HAP-1 (cell line): ENCODE results near the gene PCIF1.

Source experiments
- DNase-seq, 2 experiments: peaks; one replicate each; pipeline ENCODE4 v3.0.0-alpha.2; 2016 to 2020; ENCODE audit warnings: low spot score in 2 of 2
- H3K27me3 ChIP-seq: fragments of 250-450 bp; sonication (Bioruptor Pico); 2 replicates; pipeline ENCODE4 v1.5.1; 2020; ENCODE audit warnings: low read depth, mild to moderate bottlenecking, moderate library complexity
- H3K36me3 ChIP-seq: fragments of 250-450 bp; sonication (Bioruptor Pico); replicated peaks from 2 replicates; pipeline ENCODE4 v1.5.1; 2020; ENCODE audit warnings: mild to moderate bottlenecking
- H3K4me1 ChIP-seq: fragments of 250-450 bp; sonication (Bioruptor Pico); 2 replicates; pipeline ENCODE4 v1.5.1; 2020; ENCODE audit warnings: mild to moderate bottlenecking
- H3K4me3 ChIP-seq: fragments of 250-450 bp; sonication (Bioruptor Pico); 2 replicates; pipeline ENCODE4 v1.5.1; 2020; ENCODE audit warnings: mild to moderate bottlenecking, moderate library complexity
- H3K9me3 ChIP-seq: fragments of 250-450 bp; sonication (Bioruptor Pico); 2 replicates; pipeline ENCODE4 v1.5.1; 2020; ENCODE audit warnings: mild to moderate bottlenecking, moderate library complexity
- in situ Hi-C: fragments of 300-500 bp; cut with MboI; formaldehyde crosslinking; loops from 3 replicates; pipeline ENCODE4 v1.14.3; 2020; ENCODE audit warnings: low sequenced_read_pairs, inconsistent platforms, mixed read lengths

The PCIF1 gene

GRCh38 chr20:45944151-45944964 lies 9.9 kb downstream of the PCIF1 start:
- Histone ChIP-seq H3K4me1 (no peaks in the 10 kb centered on the region), H3K36me3 (peaks cover 90% of the 10 kb centered on the region), H3K27me3 (no peaks in the 10 kb centered on the region), H3K9me3 (no peaks in the 10 kb centered on the region), H3K4me3 (no peak overlapping the region)
- DNase-seq, result no peak
- in situ Hi-C loops, result no loop called here

GRCh38 chr20:45944965-45945677 lies 10.6 kb downstream of the PCIF1 start:
- Histone ChIP-seq H3K4me3 (no peak overlapping the region), H3K36me3 (peaks cover 90% of the 10 kb centered on the region), H3K4me1 (no peaks in the 10 kb centered on the region), H3K27me3 (no peaks in the 10 kb centered on the region), H3K9me3 (no peaks in the 10 kb centered on the region)
- DNase-seq, result no peak
- in situ Hi-C loops, result no loop called here

- DNase-seq, result no peak
- H3K9me3 ChIP-seq, result no peaks in the 10 kb centered on the region
- no peaks in the 10 kb centered on the region for H3K4me1 ChIP-seq
- in situ Hi-C loops, result no loop called here
- H3K27me3 ChIP-seq, result no peaks in the 10 kb centered on the region
- H3K4me3 ChIP-seq, result no peak overlapping the region
- peaks cover 90% of the 10 kb centered on the region for H3K36me3 ChIP-seq
Measured at GRCh38 chr20:45945678-45946148, 11.2 kb downstream of the PCIF1 start.

GRCh38 chr20:45946149-45946970 lies 11.9 kb downstream of the PCIF1 start:
- Histone ChIP-seq H3K27me3 (no peaks in the 10 kb centered on the region), H3K4me1 (no peaks in the 10 kb centered on the region), H3K9me3 (no peaks in the 10 kb centered on the region), H3K4me3 (no peak overlapping the region), H3K36me3 (peaks cover 90% of the 10 kb centered on the region)
- in situ Hi-C loops, result no loop called here
- no peak for DNase-seq

GRCh38 chr20:45947110-45947866 lies 12.8 kb downstream of the PCIF1 start:
- H3K4me1 ChIP-seq, result no peaks in the 10 kb centered on the region
- in situ Hi-C loops, result no loop called here
- H3K4me3 ChIP-seq, result no peak overlapping the region
- no peak for DNase-seq
- no peaks in the 10 kb centered on the region for H3K27me3 ChIP-seq
- no peaks in the 10 kb centered on the region for H3K9me3 ChIP-seq
- H3K36me3 ChIP-seq, result peaks cover 96% of the 10 kb centered on the region

DNA sequence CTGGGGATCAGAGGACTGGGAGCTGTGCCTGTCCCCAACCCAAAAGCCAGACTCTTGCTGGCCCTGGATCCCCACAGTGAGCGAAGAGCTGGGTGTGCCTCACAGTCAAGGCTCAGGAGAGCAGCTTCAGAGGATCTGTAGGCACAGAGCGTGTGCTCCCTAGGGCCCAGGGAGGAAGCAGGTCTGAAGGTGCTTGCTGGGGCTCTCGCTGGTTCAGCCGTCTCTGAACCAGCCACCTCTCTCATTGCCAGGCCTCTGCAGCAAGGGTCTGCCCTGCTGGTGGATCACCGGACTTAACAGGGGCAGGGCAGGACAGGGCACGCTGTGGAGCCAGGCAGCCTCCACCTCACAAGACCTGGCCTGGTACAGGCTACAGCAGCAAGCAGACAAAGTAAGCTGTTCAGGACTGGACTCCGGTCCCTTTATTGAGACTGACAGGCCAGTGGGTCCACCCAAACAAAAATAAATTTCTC lies 13.8 kb downstream of the PCIF1 start:
- H3K36me3 ChIP-seq, result peaks cover 100% of the 10 kb centered on the region
- H3K4me3 ChIP-seq, result no peak overlapping the region
- H3K27me3 ChIP-seq, result no peaks in the 10 kb centered on the region
- no peaks in the 10 kb centered on the region for H3K4me1 ChIP-seq
- no peaks in the 10 kb centered on the region for H3K9me3 ChIP-seq
- DNase-seq, result no peak
- in situ Hi-C loops, result no loop called here

DNA sequence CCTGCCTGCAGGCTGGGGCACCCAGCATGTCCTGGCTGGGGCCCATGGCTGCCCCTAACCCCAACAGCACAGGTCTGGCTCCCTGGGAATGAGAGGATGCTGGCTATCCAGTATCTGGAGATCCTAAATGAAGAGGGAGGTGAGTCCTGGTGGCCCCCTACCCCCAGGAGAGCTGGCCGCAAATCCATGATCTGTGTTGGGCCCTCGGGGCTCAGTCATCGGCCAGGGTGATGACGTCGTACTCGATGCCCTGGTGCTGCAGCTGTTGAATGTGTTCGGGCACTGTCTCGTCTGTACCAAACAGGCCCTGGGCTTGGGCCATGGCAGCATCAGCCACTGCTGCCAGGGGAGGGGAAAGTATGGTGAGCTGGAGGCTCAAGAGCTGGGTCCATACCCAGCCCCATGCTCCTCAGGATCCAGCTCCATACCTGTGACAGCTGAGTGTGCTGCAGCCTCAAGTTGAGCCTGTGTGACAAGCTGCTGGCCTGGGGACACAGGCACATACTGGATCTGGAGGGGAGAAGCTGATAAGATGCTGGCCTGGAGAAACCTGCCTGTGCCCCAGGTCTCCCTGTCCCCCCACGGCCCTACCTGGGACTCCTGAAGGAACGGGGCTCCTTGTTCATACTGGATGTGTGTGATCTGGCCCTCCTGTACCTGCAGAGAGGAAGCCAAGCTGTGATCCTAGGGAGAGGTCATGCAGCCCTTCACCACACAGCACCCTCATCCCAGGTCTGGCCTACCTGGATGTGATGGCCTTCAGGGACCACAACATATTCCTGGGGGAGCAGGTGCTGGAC lies 14.5 kb downstream of the PCIF1 start:
- DNase-seq, result no peak
- Histone ChIP-seq H3K36me3 (peaks cover 99% of the 10 kb centered on the region), H3K4me1 (no peaks in the 10 kb centered on the region)

GRCh38 chr20:45949542-45950329 lies 15.3 kb downstream of the PCIF1 start:
- H3K27me3 ChIP-seq, result no peaks in the 10 kb centered on the region
- H3K36me3 ChIP-seq, result peaks cover 91% of the 10 kb centered on the region
- no peak for DNase-seq
- H3K4me3 ChIP-seq, result no peak overlapping the region
- H3K4me1 ChIP-seq, result no peaks in the 10 kb centered on the region
- in situ Hi-C loops, result no loop called here
- no peaks in the 10 kb centered on the region for H3K9me3 ChIP-seq

More for the DNA sequence above, 14.5 kb downstream of the PCIF1 start:
- in situ Hi-C loops, result no loop called here
- Histone ChIP-seq H3K9me3 (no peaks in the 10 kb centered on the region), H3K4me3 (no peak overlapping the region), H3K27me3 (no peaks in the 10 kb centered on the region)

DNA sequence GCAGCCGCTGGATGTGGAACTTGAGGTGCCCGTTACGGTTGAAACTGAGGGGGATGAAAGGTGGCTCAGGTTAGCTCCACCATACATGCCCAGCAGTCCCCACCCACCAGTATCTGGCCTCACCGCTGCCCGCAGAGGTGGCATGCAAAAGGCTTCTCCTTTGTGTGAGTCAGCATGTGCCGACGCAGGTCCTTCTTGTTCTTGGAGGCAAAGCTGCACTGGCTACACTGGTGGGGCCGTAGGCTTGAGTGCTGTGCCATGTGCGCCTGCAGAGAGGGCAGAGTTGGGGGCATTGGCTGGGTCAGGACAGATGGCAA lies 15.8 kb downstream of the PCIF1 start:
- in situ Hi-C loops, result no loop called here
- no peak for DNase-seq
- H3K36me3 ChIP-seq, result peaks cover 86% of the 10 kb centered on the region
- H3K4me3 ChIP-seq, result no peak overlapping the region
- no peaks in the 10 kb centered on the region for H3K4me1 ChIP-seq
- no peaks in the 10 kb centered on the region for H3K27me3 ChIP-seq
- H3K9me3 ChIP-seq, result no peaks in the 10 kb centered on the region

DNA sequence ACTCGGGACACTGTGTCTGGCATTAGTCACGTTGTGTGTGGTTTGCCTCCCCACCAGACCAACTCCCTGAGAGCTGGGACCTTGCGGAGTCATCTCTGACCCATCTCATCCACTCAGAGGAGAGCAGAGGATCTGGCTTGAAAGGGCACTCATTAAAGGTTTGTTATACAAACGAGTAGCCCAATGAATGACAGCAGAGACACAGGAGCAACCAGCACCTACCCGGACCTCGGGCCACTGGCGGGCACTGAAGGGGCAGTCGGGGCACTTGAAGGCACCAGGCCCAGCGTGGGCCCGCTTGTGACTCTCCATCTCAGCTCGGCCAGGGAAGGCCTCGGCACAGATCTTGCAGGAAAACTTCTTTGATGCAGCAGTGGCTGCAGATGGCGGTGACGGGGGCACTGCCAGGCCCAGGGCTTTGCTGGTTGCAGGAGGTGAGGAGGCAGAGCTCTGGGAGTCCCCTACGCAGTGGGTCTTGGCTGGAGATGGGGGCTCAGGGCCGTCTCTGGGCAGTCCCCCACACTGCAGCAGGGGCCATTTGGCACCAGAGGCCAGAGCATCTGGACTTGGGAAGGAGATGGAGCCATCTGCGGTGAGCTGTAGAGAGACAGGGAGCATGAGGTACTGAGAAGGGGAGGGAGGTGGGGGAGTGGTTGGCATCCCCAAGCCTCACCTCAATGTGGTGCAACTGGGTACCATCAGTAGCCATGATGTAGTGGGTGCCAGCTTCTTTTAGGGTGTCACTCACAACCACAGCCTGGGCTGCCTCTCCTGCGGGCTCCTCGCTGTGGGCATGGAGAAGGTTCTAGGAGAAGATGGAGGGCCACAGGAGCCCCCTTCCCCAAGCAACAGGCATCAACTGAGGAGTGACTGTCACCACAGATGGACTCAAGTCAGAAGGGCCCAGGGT lies 17.7 kb downstream of the PCIF1 start:
- no peak overlapping the region for H3K4me3 ChIP-seq
- no peaks in the 10 kb centered on the region for H3K27me3 ChIP-seq
- no peaks in the 10 kb centered on the region for H3K4me1 ChIP-seq
- DNase-seq, result no peak
- peaks cover 74% of the 10 kb centered on the region for H3K36me3 ChIP-seq
- in situ Hi-C loops, result no loop called here
- H3K9me3 ChIP-seq, result no peaks in the 10 kb centered on the region

- Histone ChIP-seq H3K4me3 (no peak overlapping the region), H3K36me3 (peaks cover 69% of the 10 kb centered on the region), H3K27me3 (no peaks in the 10 kb centered on the region), H3K4me1 (no peaks in the 10 kb centered on the region), H3K9me3 (no peaks in the 10 kb centered on the region)
- DNase-seq, result no peak
- in situ Hi-C loops, result no loop called here
Measured at GRCh38 chr20:45952861-45953260, 18.4 kb downstream of the PCIF1 start.
